Spleen (tissue), 11 donors: ENCODE measurements around the gene TMEM134. TPM values are rescaled to one million over a fixed set of nuclear protein-coding genes. Genes with fewer than 3 reads are reported as not detected.

Source experiments
- DNase-seq: peaks from one replicate; pipeline ENCODE4 v3.0.0-alpha.2; 2020
- H3K27ac ChIP-seq, 8 donors: fragments of 200-600 bp; sonication (generic) in 7 of 8; 1 replicate in 4 of 8; 2 replicates in 4 of 8; pipeline versions ENCODE4 v1.5.0 to v1.8.0; 2016 to 2021; ENCODE audit warnings: inconsistent platforms in 4 of 8, mild to moderate bottlenecking in 4 of 8, moderate library complexity in 1 of 8
- H3K27me3 ChIP-seq, 7 donors: fragments of 200-600 bp; sonication (generic) in 6 of 7; replicated peaks in 1 of 7; 1 replicate in 4 of 7; 2 replicates in 3 of 7; pipeline versions ENCODE4 v1.5.0 to v1.8.0; 2016 to 2021; ENCODE audit warnings: inconsistent platforms in 3 of 7, mild to moderate bottlenecking in 1 of 7
- H3K36me3 ChIP-seq, 6 donors: fragments of 200-600 bp; sonication (generic) in 5 of 6; 1 replicate in 4 of 6; 2 replicates in 2 of 6; pipeline versions ENCODE4 v1.5.0 to v1.8.0; 2016 to 2021; ENCODE audit warnings: inconsistent platforms in 2 of 6
- H3K4me1 ChIP-seq, 6 donors: fragments of 200-600 bp; sonication (generic) in 5 of 6; 1 replicate in 3 of 6; 2 replicates in 3 of 6; pipeline versions ENCODE4 v1.5.0 to v1.8.0; 2016 to 2021; ENCODE audit warnings: inconsistent platforms in 3 of 6
- H3K4me3 ChIP-seq, 8 donors: fragments of 200-600 bp; sonication (generic) in 7 of 8; 1 replicate in 4 of 8; 2 replicates in 4 of 8; pipeline versions ENCODE4 v1.5.0 to v1.8.0; 2016 to 2021; ENCODE audit warnings: inconsistent platforms in 4 of 8, mild to moderate bottlenecking in 4 of 8, moderate library complexity in 2 of 8
- H3K9me3 ChIP-seq, 8 donors: fragments of 200-600 bp; sonication (generic) in 7 of 8; 1 replicate in 4 of 8; 2 replicates in 4 of 8; pipeline versions ENCODE4 v1.5.0 to v1.8.0; 2016 to 2021; ENCODE audit warnings: inconsistent platforms in 4 of 8
- CTCF ChIP-seq, 11 experiments: fragments of 200-600 bp in 7 of 11; fragments of 450-650 bp in 4 of 11; sonication (generic) in 4 of 11; IDR thresholded peaks in 8 of 11; conservative IDR thresholded peaks in 3 of 11; 1 replicate in 7 of 11; 2 replicates in 4 of 11; pipeline versions ENCODE4 v1.4.0 to v1.8.0; 2016 to 2021; ENCODE audit warnings: antibody characterized with exemption in 11 of 11, inconsistent platforms in 4 of 11, mild to moderate bottlenecking in 1 of 11
- POLR2A ChIP-seq, 3 donors: fragments of 450-650 bp; IDR thresholded peaks; one replicate each; pipeline ENCODE4 v1.5.1; 2017; ENCODE audit warnings: antibody characterized with exemption in 3 of 3, mild to moderate bottlenecking in 1 of 3
- POLR2AphosphoS5 ChIP-seq, 3 donors: sonication (generic); formaldehyde crosslinking; IDR thresholded peaks; one replicate each; pipeline ENCODE4 v1.5.1; 2017; ENCODE audit warnings: antibody characterized with exemption in 3 of 3
- WGBS, 5 donors: extraction: QIAGEN DNeasy Blood & Tissue Kit in 3 of 5; methylation state at CpG; one replicate each; pipeline versions ENCODE4 v1.1.5 to v1.1.7; 2013 to 2018; 5-methylcytosine and 5-hydroxymethylcytosine counted together
- intact Hi-C: fragments of 100-400 bp; cut with DNase I; formaldehyde crosslinking; loops from one replicate; pipeline ENCODE4 v1.15.0; 2023; ENCODE audit warnings: low total_unique reads
- polyA plus RNA-seq, 3 donors: library from polyadenylated mRNA; stranded (reverse); fragments of 200-250 nt; gene quantifications; one replicate each; pipeline ENCODE4 v1.2.1, GENCODE V29; 2013
- total RNA-seq, 7 donors: library from RNA; depleted of rRNA in 3 of 7; stranded (reverse); fragments of >200 nt in 3 of 7; fragmentation: NEBNext Ultra II Directional in 4 of 7; extraction: Animal tissue kit (Norgen Biotek cat#: 25700) in 4 of 7; gene quantifications; one replicate each; pipeline versions ENCODE4 v1.1.0 to v1.2.1, GENCODE V29; 2016 to 2021
- donor health status: healthy with polysubstance abuse.
- donor health status: DM: no; HTN: no; CAD: no; lungs with moderate emphysema.
- donor health status: DM: no; HTN: no; CAD: no.
- donor health status: Bipolar disorder and iron deficiency.
- donor health status: healthy.
- donor health status: DM: no; HTN: no; CAD: no.
- donor health status: DM: yes; HTN: yes; CAD: no.

Gene TMEM134
- total and polyA plus RNA-seq, 10 donors, result 48.5 to 192 (median 94.8) TPM

DNA sequence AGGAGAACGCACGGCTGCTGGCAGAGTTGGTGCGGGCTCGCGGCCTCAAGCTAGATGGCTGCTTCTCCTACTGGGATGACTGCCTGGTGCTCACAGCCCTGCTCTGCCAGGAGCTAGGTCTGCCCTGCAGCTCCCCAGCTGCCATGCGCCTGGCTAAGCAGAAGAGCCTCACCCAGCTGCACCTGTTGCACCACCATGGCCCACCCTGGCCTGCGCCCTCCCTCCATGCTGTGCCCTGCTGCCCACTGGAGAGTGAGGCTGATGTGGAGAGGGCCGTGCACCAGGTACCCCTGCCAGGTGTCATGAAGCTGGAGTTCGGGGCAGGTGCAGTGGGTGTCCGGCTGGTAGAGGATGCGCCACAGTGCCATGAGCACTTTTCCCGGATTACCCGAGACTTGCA lies 45.6 kb downstream of the TMEM134 start:
- Histone ChIP-seq H3K36me3 (no peaks in the 10 kb centered on the region), H3K4me1 (peaks cover 23 to 46% (median 39%) of the 10 kb centered on the region in 6 donors), H3K9me3 (no peaks in the 10 kb centered on the region), H3K4me3 (no peak overlapping the region), H3K27me3 (no peaks in the 10 kb centered on the region), H3K27ac (no peak overlapping the region)
- WGBS, 5 donors, result 94 to 98% (median 96%) methylated on average over 6 to 13 of the region's 13 CpGs
- peak; percentile 77 for DNase-seq
- no peak for TF ChIP-seq CTCF (IDR thresholded peaks at IDR 0.05 in 8 of 11, conservative IDR thresholded peaks at IDR 0.05 in 3 of 11)
- TF ChIP-seq POLR2AphosphoS5 (IDR thresholded peaks at IDR 0.05), result no peak
- TF ChIP-seq POLR2A (IDR thresholded peaks at IDR 0.05), result no peak
- intact Hi-C loops, result no loop called here

DNA sequence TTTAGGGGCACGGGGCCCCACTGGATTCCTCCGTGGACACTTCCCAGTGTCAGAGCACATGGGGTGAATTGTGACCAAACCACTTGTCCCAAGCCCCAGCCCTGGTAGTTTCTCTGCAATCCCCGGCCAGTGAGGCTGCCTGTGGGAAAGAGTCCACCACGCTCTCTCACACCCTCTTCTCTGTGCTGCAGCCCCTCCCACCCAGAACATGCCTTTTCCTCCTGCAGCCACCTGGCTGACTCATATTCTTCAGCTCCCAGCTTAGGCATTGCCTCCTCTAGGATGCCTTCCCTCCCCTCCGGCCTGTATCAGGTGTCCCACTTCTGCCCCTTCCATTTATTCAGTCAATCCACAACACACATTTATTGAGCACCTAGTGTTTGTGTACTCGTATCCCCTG lies 46.2 kb downstream of the TMEM134 start:
- H3K27me3 ChIP-seq, result no peaks in the 10 kb centered on the region
- intact Hi-C loops, result no loop called here
- DNase-seq, result no peak
- H3K9me3 ChIP-seq, result no peaks in the 10 kb centered on the region
- no peaks in the 10 kb centered on the region for H3K36me3 ChIP-seq
- no peak overlapping the region for H3K27ac ChIP-seq
- TF ChIP-seq POLR2A (IDR thresholded peaks at IDR 0.05), result no peak
- TF ChIP-seq POLR2AphosphoS5 (IDR thresholded peaks at IDR 0.05), result no peak
- no peak for TF ChIP-seq CTCF (IDR thresholded peaks at IDR 0.05 in 8 of 11, conservative IDR thresholded peaks at IDR 0.05 in 3 of 11)
- WGBS, 5 donors, result 71 to 88% (median 78%) methylated on average over 6 of the region's 6 CpGs
- peaks cover 29 to 50% (median 41%) of the 10 kb centered on the region in 6 donors for H3K4me1 ChIP-seq
- H3K4me3 ChIP-seq, result no peak overlapping the region

DNA sequence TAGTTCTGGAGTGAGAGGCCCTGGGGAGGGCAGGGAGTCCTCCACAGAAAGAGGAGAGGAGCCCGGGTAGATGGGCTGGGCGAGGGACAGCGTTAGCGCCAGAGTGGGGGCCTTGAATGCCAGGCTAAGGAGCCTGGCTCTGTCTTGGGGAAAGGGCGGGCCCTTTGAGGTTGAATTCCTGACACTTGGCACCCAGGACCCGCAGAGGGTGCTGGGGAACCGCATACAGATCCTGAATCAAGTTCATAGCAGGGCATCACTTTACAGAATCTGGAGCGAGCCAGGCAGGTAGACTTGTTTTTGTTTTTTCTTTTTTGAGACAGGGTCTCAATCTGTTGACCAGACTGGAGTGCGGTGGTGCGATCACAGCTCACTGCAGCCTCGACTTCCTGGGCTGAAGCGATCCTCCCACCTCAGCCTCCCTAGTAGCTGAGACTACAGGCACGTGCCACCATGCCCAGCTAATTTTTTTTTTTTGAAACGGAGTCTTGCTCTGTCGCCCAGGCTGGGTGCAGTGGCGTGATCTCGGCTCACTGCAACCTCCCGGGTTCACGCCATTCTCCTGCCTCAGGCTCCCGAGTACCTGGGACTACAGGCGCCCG lies 47.5 kb downstream of the TMEM134 start:
- Histone ChIP-seq H3K27me3 (peaks cover 0 to under 1% (median 0%) of the 10 kb centered on the region in 7 donors), H3K9me3 (no peaks in the 10 kb centered on the region), H3K36me3 (no peaks in the 10 kb centered on the region), H3K4me1 (peaks cover 36 to 55% (median 47%) of the 10 kb centered on the region in 6 donors), H3K27ac (peak overlapping the region in 7 of 8 donors; percentile 88 to 96 (median 95)), H3K4me3 (peak overlapping the region in 6 of 8 donors; percentile 54 to 85 (median 66))
- DNase-seq, result no peak
- WGBS, 5 donors, result 72 to 77% (median 73%) methylated on average over 21 to 22 of the region's 22 CpGs
- intact Hi-C loops, result no loop called here
- TF ChIP-seq CTCF (IDR thresholded peaks at IDR 0.05 in 8 of 11, conservative IDR thresholded peaks at IDR 0.05 in 3 of 11) (no peak), POLR2AphosphoS5 (IDR thresholded peaks at IDR 0.05) (no peak), POLR2A (IDR thresholded peaks at IDR 0.05) (no peak)

DNA sequence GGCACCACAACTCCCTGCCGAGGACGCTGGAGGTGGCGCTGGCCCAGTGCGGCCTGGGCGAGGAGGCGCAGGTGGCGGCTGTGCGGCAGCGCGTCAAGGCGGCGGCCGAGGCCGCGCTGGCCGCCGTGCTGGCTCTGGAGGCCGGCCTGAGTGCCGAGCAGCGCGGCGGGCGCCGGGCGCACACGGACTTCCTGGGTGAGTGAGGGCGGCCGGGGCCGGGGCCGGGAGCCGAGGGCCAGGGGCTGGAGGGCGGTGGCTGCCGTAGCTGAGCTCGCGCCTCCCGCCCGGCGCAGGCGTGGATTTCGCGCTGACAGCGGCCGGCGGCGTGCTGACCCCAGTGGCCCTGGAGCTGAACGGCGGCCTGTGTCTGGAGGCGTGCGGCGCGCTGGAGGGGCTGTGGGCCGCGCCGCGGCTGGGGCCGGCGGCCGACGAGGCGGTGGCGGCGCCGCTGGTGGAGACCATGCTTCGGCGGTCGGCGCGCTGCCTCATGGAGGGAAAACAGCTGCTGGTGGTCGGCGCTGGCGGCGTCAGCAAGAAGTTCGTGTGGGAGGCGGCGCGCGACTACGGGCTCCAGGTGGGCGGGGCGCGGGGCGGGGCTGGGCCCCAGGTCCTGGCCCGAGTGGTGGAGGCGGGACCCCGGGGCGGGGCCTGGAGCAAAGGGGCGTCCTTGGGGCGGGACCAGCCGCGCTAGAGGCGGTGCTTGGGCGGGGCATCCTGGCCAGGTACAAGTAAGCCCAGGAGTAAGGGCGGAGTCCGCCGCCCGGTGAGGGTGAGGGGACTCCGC lies 48.2 kb downstream of the TMEM134 start:
- Histone ChIP-seq H3K4me1 (peaks cover 39 to 62% (median 54%) of the 10 kb centered on the region in 6 donors), H3K4me3 (peak overlapping the region; percentile 54 to 85 (median 62)), H3K9me3 (no peaks in the 10 kb centered on the region), H3K27ac (peak overlapping the region; percentile 77 to 96 (median 94)), H3K36me3 (no peaks in the 10 kb centered on the region), H3K27me3 (peaks cover 0 to 8% (median 0%) of the 10 kb centered on the region in 7 donors)
- WGBS, 5 donors, result 0 to 2% (median 1%) methylated on average over 46 to 97 of the region's 97 CpGs
- peak; percentile 100 for DNase-seq
- TF ChIP-seq POLR2AphosphoS5 (IDR thresholded peaks at IDR 0.05), result peak; percentile 92 to 94 (median 92)
- TF ChIP-seq POLR2A (IDR thresholded peaks at IDR 0.05), result peak in 2 of 3 donors; percentile 18 to 65
- TF ChIP-seq CTCF (IDR thresholded peaks at IDR 0.05 in 8 of 11, conservative IDR thresholded peaks at IDR 0.05 in 3 of 11), result peak in 3 of 11 experiments; percentile 25 to 48 (median 48)
- intact Hi-C loops, result no loop called here
